Activated naive CD4-positive, alpha-beta T cell treated with anti-CD3 and anti-CD28 coated beads, Interleukin-2, amount 50 U/mL, for 16 hours (primary cell): ENCODE data around the gene EPRS1.
"Not testable (repeated sequence)": the region's sequence is repeated elsewhere in the genome, so short reads cannot be mapped to it uniquely, and the experiment has no call there.

Experiments
- DNase-seq: peaks from one replicate; pipeline ENCODE4 v3.0.0-alpha.2; 2020

Gene EPRS1

DNA sequence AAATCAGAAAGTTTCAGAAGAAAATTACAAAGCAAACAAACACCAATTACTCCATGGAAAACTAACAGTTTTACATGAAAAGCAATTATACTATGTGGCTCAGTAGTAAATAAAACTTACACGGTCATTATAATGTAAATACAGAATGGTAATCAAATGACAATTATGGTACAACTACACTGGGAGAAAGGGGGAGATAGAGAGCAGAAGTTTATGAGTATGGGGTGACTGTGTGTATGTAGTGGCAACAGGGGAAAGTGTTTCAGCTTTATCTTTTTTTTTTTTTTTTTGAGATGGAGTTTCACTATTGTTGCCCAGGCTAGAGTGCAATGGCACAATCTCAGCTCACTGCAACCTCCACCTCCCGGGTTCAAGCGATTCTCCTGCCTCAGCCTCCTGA is 8.5 kb downstream of the EPRS1 start:
- not testable (repeated sequence) for DNase-seq

- DNase-seq, result no peak
Observed at GRCh38 chr1:220032911-220033310, 13.4 kb downstream of the EPRS1 start.

GRCh38 chr1:220031287-220031686 is 15.0 kb downstream of the EPRS1 start:
- no peak for DNase-seq

GRCh38 chr1:220028346-220028895 is 17.9 kb downstream of the EPRS1 start:
- no peak for DNase-seq

GRCh38 chr1:220019071-220019470 is 27.2 kb downstream of the EPRS1 start:
- no peak for DNase-seq

DNA sequence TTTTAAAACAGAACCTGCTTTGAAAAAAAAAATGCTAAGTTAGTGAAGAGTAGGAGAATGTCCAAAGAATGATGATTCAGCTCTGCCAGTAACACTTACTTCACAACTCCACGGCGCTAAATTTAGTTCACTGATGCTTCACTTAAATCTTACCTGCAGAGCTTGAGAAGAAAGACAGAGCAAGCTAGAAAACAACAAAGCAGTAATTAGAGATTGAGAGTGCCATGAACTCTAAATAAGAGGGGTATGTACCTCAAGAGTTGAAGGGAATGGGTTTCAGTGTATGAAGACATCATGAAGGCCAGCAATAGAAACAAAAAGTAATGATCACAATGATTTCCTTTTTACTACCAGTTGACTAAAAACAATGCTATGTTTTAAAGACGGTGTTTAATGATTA is 32.8 kb downstream of the EPRS1 start:
- DNase-seq, result no peak

DNA sequence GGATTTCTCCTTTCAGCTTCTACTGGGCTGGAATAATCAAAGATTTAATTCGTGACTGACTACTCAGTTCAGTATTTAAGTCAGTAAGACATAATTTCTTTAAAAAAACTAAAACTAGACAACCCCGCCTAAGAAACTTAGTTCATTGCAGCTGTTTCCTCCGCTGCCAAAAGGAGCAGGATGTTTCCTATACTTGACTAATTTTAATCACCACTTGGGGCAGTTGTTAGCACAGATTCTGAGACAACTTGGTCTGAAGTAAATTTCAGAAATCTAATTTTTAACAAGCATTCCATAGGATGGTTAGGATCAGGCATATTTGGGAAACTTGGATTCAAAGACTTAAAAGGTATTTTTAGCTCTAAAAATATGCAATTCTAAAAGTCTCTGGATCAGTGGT is 34.0 kb downstream of the EPRS1 start:
- no peak for DNase-seq

- no peak for DNase-seq
Observed at GRCh38 chr1:220011620-220012019, 34.7 kb downstream of the EPRS1 start.

DNA sequence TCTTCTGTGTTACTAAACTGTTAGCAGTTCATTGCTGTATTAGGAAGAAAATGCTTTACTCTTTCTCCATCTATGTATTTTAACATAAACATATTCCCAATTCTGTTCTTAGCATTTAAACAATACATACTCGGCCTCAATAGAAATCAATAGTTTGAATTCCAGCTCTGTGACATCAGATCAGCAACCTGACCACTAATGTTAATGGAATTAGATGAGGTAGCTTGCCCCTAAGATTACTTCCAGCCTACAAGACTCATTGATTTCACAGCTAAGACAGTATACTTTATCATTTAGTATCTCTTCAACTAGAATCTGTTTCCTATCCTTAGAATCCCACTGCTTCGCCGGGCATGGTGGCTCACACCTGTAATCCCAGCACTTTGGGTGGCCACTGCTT is 38.9 kb downstream of the EPRS1 start:
- DNase-seq, result no peak

DNA sequence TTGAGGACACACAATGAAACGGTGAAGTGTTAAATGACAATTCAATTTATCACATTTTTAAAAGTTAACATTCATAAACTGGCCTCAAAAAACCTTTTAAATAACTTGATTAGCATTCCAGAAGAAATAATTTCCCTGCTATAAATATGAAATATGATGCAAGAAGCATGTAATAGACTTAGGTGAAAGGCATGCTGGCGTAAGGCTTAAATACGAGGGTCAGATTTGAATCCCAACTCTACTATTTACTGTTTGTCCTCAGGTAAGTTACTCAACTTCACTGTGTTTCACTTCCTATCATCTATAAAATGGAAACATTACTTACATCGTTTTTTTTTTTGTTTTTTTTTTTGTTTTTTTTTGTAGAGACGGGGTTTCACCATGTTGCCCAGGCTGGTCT is 40.8 kb downstream of the EPRS1 start:
- no peak for DNase-seq

GRCh38 chr1:220003610-220004299 is 42.5 kb downstream of the EPRS1 start:
- DNase-seq, result no peak

- no peak for DNase-seq
Observed at GRCh38 chr1:220003015-220003414, 43.3 kb downstream of the EPRS1 start.

DNA sequence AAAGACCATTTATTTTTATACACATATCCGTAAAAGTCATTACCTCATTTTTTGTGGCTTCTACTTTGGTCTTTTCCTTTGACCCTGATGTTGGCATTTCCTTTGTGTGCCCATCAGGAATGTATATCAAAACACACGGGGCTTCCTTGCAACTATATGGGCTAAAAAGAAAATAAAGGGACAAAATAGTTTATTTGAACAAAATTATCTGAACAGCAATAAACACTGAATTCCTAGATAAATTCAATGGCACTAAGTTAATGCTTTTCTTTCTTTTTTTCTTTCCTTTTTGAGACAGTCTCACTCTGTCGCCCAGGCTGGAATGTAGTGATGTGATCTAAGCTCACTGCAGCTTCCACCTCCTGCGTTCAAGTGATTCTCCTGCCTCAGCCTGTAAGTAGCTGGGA is 45.2 kb downstream of the EPRS1 start:
- DNase-seq, result no peak

DNA sequence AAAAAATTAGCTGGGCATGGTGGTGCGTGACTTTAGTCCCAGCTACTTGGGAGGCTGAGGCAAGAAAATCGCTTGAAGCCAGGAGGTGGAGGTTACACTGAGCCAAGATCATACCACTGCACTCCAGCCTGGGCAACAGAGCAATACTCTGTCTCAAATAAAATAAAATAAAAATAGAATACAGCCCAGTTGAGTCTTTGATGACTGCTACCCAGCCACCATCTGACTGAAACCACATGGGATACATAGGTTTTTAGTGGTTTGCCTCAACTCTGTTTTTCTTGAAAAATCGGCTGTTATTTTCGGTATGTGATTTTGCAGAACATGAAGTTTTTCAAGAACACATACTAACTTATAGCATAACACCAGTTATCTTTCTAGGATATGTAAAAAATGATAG is 46.5 kb downstream of the EPRS1 start:
- DNase-seq, result no peak
